A549 (cell line): ENCODE results near the gene ADGRG2.

Experiments
- BHLHE40 ChIP-seq: IDR thresholded peaks from 2 replicates; pipeline ENCODE4 v1.6.1; 2012; ENCODE audit warnings: low read depth, low read length, inconsistent platforms
- EP300 ChIP-seq, 2 experiments: fragments of >200 bp; sonication (Bioruptor Twin); formaldehyde crosslinking; IDR thresholded peaks; 2 replicates in 1 of 2; 3 replicates in 1 of 2; pipeline ENCODE4 v1.6.1; 2016 to 2017
- JUN ChIP-seq, 2 experiments: fragments of >200 bp; sonication (Bioruptor Twin); formaldehyde crosslinking; IDR thresholded peaks; 2 replicates in 1 of 2; 3 replicates in 1 of 2; pipeline ENCODE4 v1.6.1; 2016 to 2017
- MYC ChIP-seq: IDR thresholded peaks from 2 replicates; pipeline ENCODE4 v1.6.1; 2012; ENCODE audit warnings: mild to moderate bottlenecking, inconsistent platforms, low read length, improper control_type of control experiment, borderline replicate concordance
- RFX5 ChIP-seq: fragments of 450-650 bp; IDR thresholded peaks from 2 replicates; pipeline ENCODE4 v1.7.1; 2014; ENCODE audit warnings: antibody characterized with exemption, mild to moderate bottlenecking, moderate library complexity
- SMC3 ChIP-seq: fragments of >200 bp; sonication (Bioruptor Twin); formaldehyde crosslinking; IDR thresholded peaks from 3 replicates; pipeline ENCODE4 v1.6.1; 2018; ENCODE audit warnings: inconsistent platforms
- TF ChIP-seq, protein P1 (sequence below): fragments of >200 bp; sonication (Bioruptor Twin); formaldehyde crosslinking; IDR thresholded peaks from 3 replicates; pipeline ENCODE4 v1.5.1; 2016

DNA sequence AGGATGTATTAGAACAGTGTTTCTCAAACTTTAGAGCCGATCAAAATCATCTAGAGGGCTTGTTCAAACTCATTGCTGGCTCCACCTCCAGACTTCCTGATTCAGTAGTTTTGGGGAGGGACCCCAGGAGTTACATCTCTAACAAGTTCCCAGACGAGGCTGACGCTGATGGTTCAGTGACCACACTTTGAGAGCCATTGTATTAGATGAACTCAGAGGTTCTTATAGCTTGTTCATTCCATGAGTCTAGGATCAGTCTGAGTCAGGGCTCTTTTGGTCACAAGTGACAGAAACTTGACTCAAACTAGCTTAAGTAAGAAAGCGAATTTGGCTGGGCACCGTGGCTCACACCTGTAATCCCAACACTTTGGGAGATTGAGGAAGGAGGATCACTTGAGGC is 11.5 kb upstream of the ADGRG2 start:
- TF ChIP-seq BHLHE40, result no peak
- no peak for TF ChIP-seq EP300 (IDR thresholded peaks at IDR 0.05)
- no peak for TF ChIP-seq JUN (IDR thresholded peaks at IDR 0.05)
- TF ChIP-seq RFX5, result no peak
- no peak for TF ChIP-seq MYC
- no peak for TF ChIP-seq SMC3
- TF ChIP-seq, protein P1, sequence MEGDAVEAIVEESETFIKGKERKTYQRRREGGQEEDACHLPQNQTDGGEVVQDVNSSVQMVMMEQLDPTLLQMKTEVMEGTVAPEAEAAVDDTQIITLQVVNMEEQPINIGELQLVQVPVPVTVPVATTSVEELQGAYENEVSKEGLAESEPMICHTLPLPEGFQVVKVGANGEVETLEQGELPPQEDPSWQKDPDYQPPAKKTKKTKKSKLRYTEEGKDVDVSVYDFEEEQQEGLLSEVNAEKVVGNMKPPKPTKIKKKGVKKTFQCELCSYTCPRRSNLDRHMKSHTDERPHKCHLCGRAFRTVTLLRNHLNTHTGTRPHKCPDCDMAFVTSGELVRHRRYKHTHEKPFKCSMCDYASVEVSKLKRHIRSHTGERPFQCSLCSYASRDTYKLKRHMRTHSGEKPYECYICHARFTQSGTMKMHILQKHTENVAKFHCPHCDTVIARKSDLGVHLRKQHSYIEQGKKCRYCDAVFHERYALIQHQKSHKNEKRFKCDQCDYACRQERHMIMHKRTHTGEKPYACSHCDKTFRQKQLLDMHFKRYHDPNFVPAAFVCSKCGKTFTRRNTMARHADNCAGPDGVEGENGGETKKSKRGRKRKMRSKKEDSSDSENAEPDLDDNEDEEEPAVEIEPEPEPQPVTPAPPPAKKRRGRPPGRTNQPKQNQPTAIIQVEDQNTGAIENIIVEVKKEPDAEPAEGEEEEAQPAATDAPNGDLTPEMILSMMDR, result no peak
